D721Med (cell line): ENCODE measurements around the gene TRAPPC5.

Source experiments
- DNase-seq: peaks from one replicate; pipeline ENCODE4 v3.0.0; 2011; ENCODE audit warnings: low spot score; ENCODE audit not compliant: insufficient read length
- FAIRE-seq: peaks from 2 replicates; lab custom pipeline; 2011; peaks lifted over from hg19 to GRCh38; lab: Jason Lieb, UNC
- TF ChIP-seq, protein P1 (sequence below): IDR thresholded peaks from 2 replicates; pipeline ENCODE4 v1.5.1; 2012; ENCODE audit warnings: mild to moderate bottlenecking, control low read depth; ENCODE audit not compliant: insufficient read depth; ENCODE audit errors: missing control alignments

TRAPPC5 gene

DNA sequence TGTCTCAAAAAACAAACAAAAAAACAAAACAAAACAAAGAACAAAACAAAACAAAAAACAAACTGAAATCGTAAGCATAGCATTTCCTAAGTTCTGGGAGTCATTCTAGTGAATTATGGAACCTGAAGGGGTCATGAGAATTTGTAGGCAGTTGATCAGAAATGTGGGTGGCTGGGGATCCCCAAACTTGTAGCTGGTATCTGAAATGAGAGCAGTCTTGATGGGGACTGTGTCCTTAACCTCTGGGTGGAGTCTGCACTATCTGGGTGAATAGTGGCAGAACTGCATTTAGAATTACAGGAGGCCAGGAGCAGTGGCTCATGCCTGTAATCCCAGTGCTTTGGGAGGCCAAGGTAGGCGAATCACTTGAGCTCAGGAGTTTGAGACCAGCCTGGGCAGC, 45.2 kb downstream of the TRAPPC5 start:
- DNase-seq (no peak), FAIRE-seq (no peak)
- TF ChIP-seq, protein P1, sequence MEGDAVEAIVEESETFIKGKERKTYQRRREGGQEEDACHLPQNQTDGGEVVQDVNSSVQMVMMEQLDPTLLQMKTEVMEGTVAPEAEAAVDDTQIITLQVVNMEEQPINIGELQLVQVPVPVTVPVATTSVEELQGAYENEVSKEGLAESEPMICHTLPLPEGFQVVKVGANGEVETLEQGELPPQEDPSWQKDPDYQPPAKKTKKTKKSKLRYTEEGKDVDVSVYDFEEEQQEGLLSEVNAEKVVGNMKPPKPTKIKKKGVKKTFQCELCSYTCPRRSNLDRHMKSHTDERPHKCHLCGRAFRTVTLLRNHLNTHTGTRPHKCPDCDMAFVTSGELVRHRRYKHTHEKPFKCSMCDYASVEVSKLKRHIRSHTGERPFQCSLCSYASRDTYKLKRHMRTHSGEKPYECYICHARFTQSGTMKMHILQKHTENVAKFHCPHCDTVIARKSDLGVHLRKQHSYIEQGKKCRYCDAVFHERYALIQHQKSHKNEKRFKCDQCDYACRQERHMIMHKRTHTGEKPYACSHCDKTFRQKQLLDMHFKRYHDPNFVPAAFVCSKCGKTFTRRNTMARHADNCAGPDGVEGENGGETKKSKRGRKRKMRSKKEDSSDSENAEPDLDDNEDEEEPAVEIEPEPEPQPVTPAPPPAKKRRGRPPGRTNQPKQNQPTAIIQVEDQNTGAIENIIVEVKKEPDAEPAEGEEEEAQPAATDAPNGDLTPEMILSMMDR, result no peak

DNA sequence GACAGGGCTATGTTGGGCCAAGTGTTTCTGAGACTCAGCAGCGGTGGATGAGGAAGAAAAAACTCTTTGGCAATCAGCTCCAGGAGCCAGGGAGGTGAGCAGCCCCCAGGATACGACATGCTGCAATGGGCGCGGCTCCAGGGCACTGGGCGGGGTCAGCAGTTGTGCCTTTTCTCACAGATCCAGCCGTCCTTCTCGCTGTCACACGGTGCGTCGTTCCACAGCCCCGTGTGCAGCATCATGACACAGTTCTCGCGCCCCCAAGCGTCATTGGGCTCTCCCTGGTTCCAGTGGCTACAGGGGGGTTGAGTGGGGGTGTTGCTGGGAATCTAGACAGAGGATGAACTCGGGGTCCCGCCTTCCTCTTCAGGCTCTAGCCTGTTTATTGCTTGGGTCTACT, 48.6 kb downstream of the TRAPPC5 start:
- FAIRE-seq, result no peak
- TF ChIP-seq, protein P1, result no peak
- no peak for DNase-seq

DNA sequence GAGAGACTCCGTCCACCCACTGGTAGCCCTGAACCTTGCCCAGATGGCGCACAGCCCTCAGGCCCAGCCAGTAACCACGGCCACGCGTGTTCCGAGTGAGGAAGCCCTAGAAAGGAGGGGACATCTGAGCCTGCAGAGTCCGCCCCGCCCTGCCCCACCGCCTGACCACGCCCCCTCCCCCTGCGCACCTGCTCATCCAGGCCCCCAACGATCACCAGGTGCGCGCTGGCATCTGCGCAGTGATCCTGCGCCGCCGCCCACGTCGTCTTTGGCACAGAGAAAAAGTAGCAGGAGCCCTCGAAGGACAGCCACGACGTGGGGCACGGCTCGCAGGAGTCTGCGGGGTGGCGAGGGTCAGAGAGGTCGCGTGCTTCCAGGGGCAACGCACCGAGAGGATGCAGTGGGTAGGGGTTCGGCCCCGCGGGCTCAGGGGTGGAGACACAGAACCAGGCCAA, 49.2 kb downstream of the TRAPPC5 start:
- FAIRE-seq (no peak), DNase-seq (no peak)
- TF ChIP-seq, protein P1, result no peak

DNA sequence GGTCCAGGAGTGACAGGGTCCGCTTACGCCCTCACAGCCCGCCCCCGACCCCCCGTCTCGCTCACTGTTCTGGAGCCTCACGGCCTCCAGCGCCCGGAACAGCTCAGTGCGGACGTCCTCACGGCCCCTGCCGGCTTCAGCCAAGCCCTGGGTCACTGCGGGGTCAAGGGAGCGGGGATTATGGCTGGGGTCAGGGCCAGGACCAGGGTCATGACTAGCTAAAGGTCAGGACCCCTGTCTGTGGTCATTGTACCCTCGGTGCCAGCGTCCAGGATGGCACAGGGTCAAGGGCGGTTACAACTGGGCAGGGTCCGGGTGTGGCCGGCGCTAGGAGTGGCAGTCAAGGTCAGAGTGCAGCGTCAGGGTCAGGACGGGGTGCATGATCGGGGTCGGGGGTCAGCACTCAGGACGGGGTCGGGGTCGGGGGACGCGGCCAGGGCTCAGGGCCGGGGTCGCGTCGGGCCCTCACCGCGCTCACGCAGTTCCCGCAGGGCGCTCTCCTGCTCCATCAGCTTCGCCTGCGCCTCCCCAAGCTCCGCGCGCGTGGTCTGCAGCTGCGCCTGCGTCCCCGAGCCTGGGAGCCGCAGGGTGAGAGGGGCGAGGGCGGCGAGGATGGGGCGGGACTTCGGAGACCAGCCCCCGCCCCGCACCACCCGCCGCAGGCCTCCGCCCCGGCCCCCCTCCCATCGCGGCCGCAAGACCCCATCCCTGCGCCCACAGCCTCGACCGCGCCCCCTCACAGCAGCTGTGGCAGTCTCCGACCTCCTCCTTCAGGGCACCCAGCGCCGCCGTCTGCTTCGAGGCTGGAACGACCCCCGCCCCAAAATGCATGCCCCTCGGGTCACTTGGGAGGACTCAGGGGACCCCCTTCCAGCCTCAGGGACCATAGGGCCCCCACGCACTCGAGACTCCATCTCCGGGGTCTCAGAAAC, 49.9 kb downstream of the TRAPPC5 start:
- TF ChIP-seq, protein P1, result no peak
- FAIRE-seq (no peak), DNase-seq (no peak)

DNA sequence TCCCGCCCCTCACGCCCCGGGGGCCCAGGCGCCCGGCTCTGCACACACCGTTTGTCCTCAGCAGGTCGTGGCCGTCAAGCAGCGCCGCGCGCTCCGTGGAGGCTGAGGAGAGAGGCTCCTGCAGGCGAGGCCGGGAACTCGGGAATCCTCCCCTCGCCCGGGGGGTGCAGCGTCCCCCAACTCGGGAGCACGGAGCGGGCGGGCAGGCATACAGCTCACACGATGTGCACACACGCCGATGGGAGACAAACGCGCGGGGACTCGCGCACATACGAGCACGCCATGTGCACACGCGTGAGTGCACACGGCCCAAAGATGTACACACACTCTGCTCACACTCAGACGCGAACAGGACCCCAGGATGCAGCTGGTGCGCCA, 50.6 kb downstream of the TRAPPC5 start:
- DNase-seq, result no peak
- no peak for FAIRE-seq
- TF ChIP-seq, protein P1, result no peak

DNA sequence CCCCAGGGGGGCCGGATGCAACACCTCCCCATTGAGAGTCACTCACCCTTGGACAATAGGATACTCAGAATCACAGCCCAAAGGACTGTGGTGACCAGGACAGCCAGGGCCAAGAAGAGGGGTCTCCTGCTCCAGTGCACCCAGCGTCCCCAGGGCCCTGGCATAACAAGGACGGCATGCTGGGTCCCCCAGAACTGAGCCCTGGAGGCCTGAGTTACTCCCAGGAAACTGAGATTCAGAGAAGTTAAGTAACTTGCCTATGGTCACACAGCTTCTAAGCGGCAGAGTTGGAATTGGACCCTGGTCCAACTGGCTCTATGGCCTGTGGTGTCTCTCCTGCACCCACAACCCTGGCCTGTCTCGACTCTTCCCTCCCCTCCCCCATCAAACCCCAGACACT, 51.0 kb downstream of the TRAPPC5 start:
- TF ChIP-seq, protein P1, result no peak
- FAIRE-seq (no peak), DNase-seq (no peak)

DNA sequence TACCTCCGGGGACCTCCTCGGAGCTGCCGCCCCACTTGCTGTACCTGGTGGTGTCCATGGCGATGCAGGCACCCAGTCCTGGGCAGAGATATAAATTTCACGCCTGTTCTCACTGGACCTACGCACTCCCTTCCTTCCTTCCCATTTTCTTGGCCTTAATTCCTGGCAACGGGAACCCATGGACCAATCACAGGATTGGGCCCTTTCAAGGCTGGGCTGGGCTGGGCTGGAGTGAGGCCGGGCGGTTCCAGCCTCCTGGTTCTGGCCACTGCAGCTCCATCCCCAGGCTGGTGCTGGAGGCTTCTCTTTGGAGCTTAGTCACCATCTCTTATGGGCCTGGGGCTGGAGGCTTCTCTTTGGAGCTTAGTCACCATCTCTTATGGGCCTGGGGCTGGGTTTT, 51.4 kb downstream of the TRAPPC5 start, which contains the start of gene CLEC4G:
Gene CLEC4G (minus strand): TSS at position 66 of the 400 bp plus-strand sequence. CDS start 8 bp downstream, at position 58.
- DNase-seq (no peak), FAIRE-seq (no peak)
- TF ChIP-seq, protein P1, result no peak
